MM.1S (cell line): ENCODE results near the gene PHETA2.

Experiments used
- DNase-seq: peaks from one replicate; pipeline ENCODE4 v3.0.0-alpha.2; 2015
- H2AFZ ChIP-seq: fragments of 300-600 bp; sonication (generic); 2 replicates; pipeline ENCODE4 v1.6.0; 2016; ENCODE audit warnings: antibody characterized with exemption, low read length
- H3F3A ChIP-seq: fragments of 300-600 bp; sonication (generic); 2 replicates; pipeline ENCODE4 v1.6.1; 2016; ENCODE audit warnings: mild to moderate bottlenecking, antibody characterized with exemption, low read length, moderate library complexity, mixed read lengths; ENCODE audit not compliant: insufficient read depth
- H3K27ac ChIP-seq: fragments of 300-600 bp; sonication (generic); 2 replicates; pipeline ENCODE4 v1.5.1; 2016; ENCODE audit warnings: mild to moderate bottlenecking, low read length
- H3K27me3 ChIP-seq: fragments of 300-600 bp; sonication (generic); replicated peaks from 2 replicates; pipeline ENCODE4 v1.6.0; 2016; ENCODE audit warnings: low read length; ENCODE audit not compliant: insufficient read depth
- H3K36me3 ChIP-seq: fragments of 300-600 bp; sonication (generic); replicated peaks from 2 replicates; pipeline ENCODE4 v1.6.1; 2016; ENCODE audit warnings: mild to moderate bottlenecking, low read length, mixed read lengths; ENCODE audit not compliant: insufficient read depth
- H3K4me1 ChIP-seq: fragments of 300-600 bp; sonication (generic); 2 replicates; pipeline ENCODE4 v1.6.1; 2016; ENCODE audit warnings: low read length, mixed read lengths
- H3K4me2 ChIP-seq: fragments of 300-600 bp; sonication (generic); 2 replicates; pipeline ENCODE4 v1.6.0; 2016; ENCODE audit warnings: low read depth, low read length
- H3K4me3 ChIP-seq: fragments of 300-600 bp; sonication (generic); 2 replicates; pipeline ENCODE4 v1.5.1; 2016; ENCODE audit warnings: low read length, mixed read lengths
- H3K79me2 ChIP-seq: fragments of 300-600 bp; sonication (generic); 2 replicates; pipeline ENCODE4 v1.6.1; 2016; ENCODE audit warnings: mixed run types, low read length, mixed read lengths
- H3K9ac ChIP-seq: fragments of 300-600 bp; sonication (generic); 2 replicates; pipeline ENCODE4 v1.6.1; 2016; ENCODE audit warnings: low read length, mixed read lengths
- H3K9me2 ChIP-seq: fragments of 300-600 bp; sonication (generic); replicated peaks from 2 replicates; pipeline ENCODE4 v1.6.1; 2016; ENCODE audit warnings: mild to moderate bottlenecking, low read length, mixed read lengths; ENCODE audit not compliant: insufficient read depth
- H3K9me3 ChIP-seq: fragments of 300-600 bp; sonication (generic); replicated peaks from 2 replicates; pipeline ENCODE4 v1.6.1; 2016; ENCODE audit warnings: mild to moderate bottlenecking, low read length, mixed read lengths; ENCODE audit not compliant: insufficient read depth
- H4K20me1 ChIP-seq: fragments of 300-600 bp; sonication (generic); 2 replicates; pipeline ENCODE4 v1.6.1; 2016; ENCODE audit warnings: mild to moderate bottlenecking, low read length, moderate library complexity, mixed read lengths; ENCODE audit not compliant: insufficient read depth
- EZH2 ChIP-seq: fragments of 300-600 bp; sonication (generic); optimal IDR thresholded peaks from 2 replicates; pipeline ENCODE3; 2017; ENCODE audit warnings: low read depth, mild to moderate bottlenecking, antibody characterized with exemption, low read length, mixed read lengths
- EZH2phosphoT487 ChIP-seq: fragments of 300-600 bp; sonication (generic); IDR thresholded peaks from 2 replicates; pipeline ENCODE4 v1.6.1; 2018; ENCODE audit warnings: antibody characterized with exemption, low read length
- TF ChIP-seq, protein P1 (sequence below): fragments of 300-600 bp; sonication (generic); IDR thresholded peaks from 2 replicates; pipeline ENCODE4 v1.5.1; 2016; ENCODE audit warnings: antibody characterized with exemption, low read length, mixed read lengths

PHETA2 gene

GRCh38 chr22:42080287-42080686, 6.2 kb downstream of the PHETA2 start:
- peaks cover 7% of the 10 kb centered on the region for H3K4me1 ChIP-seq
- peak overlapping the region; percentile 91 for H3K4me2 ChIP-seq
- TF ChIP-seq, protein P1, sequence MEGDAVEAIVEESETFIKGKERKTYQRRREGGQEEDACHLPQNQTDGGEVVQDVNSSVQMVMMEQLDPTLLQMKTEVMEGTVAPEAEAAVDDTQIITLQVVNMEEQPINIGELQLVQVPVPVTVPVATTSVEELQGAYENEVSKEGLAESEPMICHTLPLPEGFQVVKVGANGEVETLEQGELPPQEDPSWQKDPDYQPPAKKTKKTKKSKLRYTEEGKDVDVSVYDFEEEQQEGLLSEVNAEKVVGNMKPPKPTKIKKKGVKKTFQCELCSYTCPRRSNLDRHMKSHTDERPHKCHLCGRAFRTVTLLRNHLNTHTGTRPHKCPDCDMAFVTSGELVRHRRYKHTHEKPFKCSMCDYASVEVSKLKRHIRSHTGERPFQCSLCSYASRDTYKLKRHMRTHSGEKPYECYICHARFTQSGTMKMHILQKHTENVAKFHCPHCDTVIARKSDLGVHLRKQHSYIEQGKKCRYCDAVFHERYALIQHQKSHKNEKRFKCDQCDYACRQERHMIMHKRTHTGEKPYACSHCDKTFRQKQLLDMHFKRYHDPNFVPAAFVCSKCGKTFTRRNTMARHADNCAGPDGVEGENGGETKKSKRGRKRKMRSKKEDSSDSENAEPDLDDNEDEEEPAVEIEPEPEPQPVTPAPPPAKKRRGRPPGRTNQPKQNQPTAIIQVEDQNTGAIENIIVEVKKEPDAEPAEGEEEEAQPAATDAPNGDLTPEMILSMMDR, result no peak
- TF ChIP-seq EZH2 (no peak), EZH2phosphoT487 (no peak)
- peak overlapping the region; percentile 84 for H3K27ac ChIP-seq
- H3K36me3 ChIP-seq, result no peaks in the 10 kb centered on the region
- peak overlapping the region; percentile 91 for H2AFZ ChIP-seq
- no peaks in the 10 kb centered on the region for H3K9me3 ChIP-seq
- H3K4me3 ChIP-seq, result peak overlapping the region; percentile 94
- H3K79me2 ChIP-seq, result peaks cover 47% of the 10 kb centered on the region
- H3F3A ChIP-seq, result peaks cover 19% of the 10 kb centered on the region
- H3K9me2 ChIP-seq, result no peaks in the 10 kb centered on the region
- no peaks in the 10 kb centered on the region for H4K20me1 ChIP-seq
- peak overlapping the region; percentile 94 for H3K9ac ChIP-seq
- DNase-seq, result peak; percentile 16
- no peaks in the 10 kb centered on the region for H3K27me3 ChIP-seq

- Histone ChIP-seq H3K27me3 (no peaks in the 10 kb centered on the region), H3K9ac (no peak overlapping the region), H2AFZ (no peak overlapping the region), H3K36me3 (peaks cover 8% of the 10 kb centered on the region; the same call in 1 of the 2 replicates), H4K20me1 (no peaks in the 10 kb centered on the region), H3K79me2 (peaks cover 66% of the 10 kb centered on the region), H3K4me2 (no peak overlapping the region), H3K9me3 (no peaks in the 10 kb centered on the region), H3K4me1 (peaks cover 7% of the 10 kb centered on the region), H3F3A (peaks cover 27% of the 10 kb centered on the region), H3K9me2 (no peaks in the 10 kb centered on the region), H3K27ac (no peak overlapping the region), H3K4me3 (no peak overlapping the region)
- TF ChIP-seq EZH2phosphoT487 (no peak), EZH2 (no peak)
- TF ChIP-seq, protein P1, result no peak
- no peak for DNase-seq
Measured at GRCh38 chr22:42083119-42083518, 9.1 kb downstream of the PHETA2 start.

DNA sequence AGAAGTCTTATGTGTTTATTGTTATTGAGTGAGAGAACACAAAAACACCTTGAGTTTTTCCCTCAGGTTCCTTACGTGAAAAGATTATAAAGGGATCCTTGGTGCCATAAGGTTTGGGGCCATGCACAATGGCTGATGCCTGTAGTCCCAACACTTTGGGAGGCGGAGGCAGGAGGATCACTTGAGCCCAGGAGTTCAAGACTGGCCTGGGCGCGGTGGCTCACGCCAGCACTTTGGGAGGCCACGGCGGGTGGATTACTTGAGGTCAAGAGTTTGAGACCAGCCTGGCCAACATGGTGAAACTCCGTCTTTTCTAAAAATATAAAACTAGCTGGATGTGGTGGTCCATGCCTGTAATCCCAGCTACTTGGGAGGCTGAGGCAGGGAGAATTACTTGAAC, 10.8 kb downstream of the PHETA2 start:
- Histone ChIP-seq H3K4me3 (no peak overlapping the region), H3K27me3 (no peaks in the 10 kb centered on the region), H3K79me2 (peaks cover 82% of the 10 kb centered on the region), H2AFZ (no peak overlapping the region), H4K20me1 (no peaks in the 10 kb centered on the region), H3K4me2 (no peak overlapping the region), H3F3A (peaks cover 20% of the 10 kb centered on the region), H3K9ac (no peak overlapping the region), H3K9me2 (no peaks in the 10 kb centered on the region), H3K36me3 (peaks cover 18% of the 10 kb centered on the region), H3K9me3 (no peaks in the 10 kb centered on the region), H3K27ac (no peak overlapping the region), H3K4me1 (peaks cover 9% of the 10 kb centered on the region)
- no peak for DNase-seq
- TF ChIP-seq, protein P1, result no peak
- no peak for TF ChIP-seq EZH2phosphoT487
- TF ChIP-seq EZH2, result no peak

- H3K4me2 ChIP-seq, result no peak overlapping the region
- no peak overlapping the region for H3K9ac ChIP-seq
- no peaks in the 10 kb centered on the region for H3K9me2 ChIP-seq
- H3K79me2 ChIP-seq, result peaks cover 77% of the 10 kb centered on the region
- H2AFZ ChIP-seq, result no peak overlapping the region
- H3K9me3 ChIP-seq, result no peaks in the 10 kb centered on the region
- TF ChIP-seq EZH2 (no peak), EZH2phosphoT487 (no peak)
- TF ChIP-seq, protein P1, result no peak
- H3K36me3 ChIP-seq, result peaks cover 18% of the 10 kb centered on the region
- H3F3A ChIP-seq, result peaks cover 19% of the 10 kb centered on the region
- H4K20me1 ChIP-seq, result no peaks in the 10 kb centered on the region
- DNase-seq, result no peak
- no peak overlapping the region for H3K27ac ChIP-seq
- H3K4me1 ChIP-seq, result peaks cover 5% of the 10 kb centered on the region
- no peak overlapping the region for H3K4me3 ChIP-seq
- no peaks in the 10 kb centered on the region for H3K27me3 ChIP-seq
Measured at GRCh38 chr22:42086051-42086450, 12.0 kb downstream of the PHETA2 start.
